Spleen (tissue), 11 donors: Measurements from ENCODE around the gene LRRC26. TPM values are rescaled to one million over a fixed set of nuclear protein-coding genes. Genes with fewer than 3 reads are reported as not detected.

Experiments
- DNase-seq: peaks from one replicate; pipeline ENCODE4 v3.0.0-alpha.2; 2020
- H3K27ac ChIP-seq, 8 donors: fragments of 200-600 bp; sonication (generic) in 7 of 8; 1 replicate in 4 of 8; 2 replicates in 4 of 8; pipeline versions ENCODE4 v1.5.0 to v1.8.0; 2016 to 2021; ENCODE audit warnings: inconsistent platforms in 4 of 8, mild to moderate bottlenecking in 4 of 8, moderate library complexity in 1 of 8
- H3K27me3 ChIP-seq, 7 donors: fragments of 200-600 bp; sonication (generic) in 6 of 7; replicated peaks in 1 of 7; 1 replicate in 4 of 7; 2 replicates in 3 of 7; pipeline versions ENCODE4 v1.5.0 to v1.8.0; 2016 to 2021; ENCODE audit warnings: inconsistent platforms in 3 of 7, mild to moderate bottlenecking in 1 of 7
- H3K36me3 ChIP-seq, 6 donors: fragments of 200-600 bp; sonication (generic) in 5 of 6; 1 replicate in 4 of 6; 2 replicates in 2 of 6; pipeline versions ENCODE4 v1.5.0 to v1.8.0; 2016 to 2021; ENCODE audit warnings: inconsistent platforms in 2 of 6
- H3K4me1 ChIP-seq, 6 donors: fragments of 200-600 bp; sonication (generic) in 5 of 6; 1 replicate in 3 of 6; 2 replicates in 3 of 6; pipeline versions ENCODE4 v1.5.0 to v1.8.0; 2016 to 2021; ENCODE audit warnings: inconsistent platforms in 3 of 6
- H3K4me3 ChIP-seq, 8 donors: fragments of 200-600 bp; sonication (generic) in 7 of 8; 1 replicate in 4 of 8; 2 replicates in 4 of 8; pipeline versions ENCODE4 v1.5.0 to v1.8.0; 2016 to 2021; ENCODE audit warnings: inconsistent platforms in 4 of 8, mild to moderate bottlenecking in 4 of 8, moderate library complexity in 2 of 8
- H3K9me3 ChIP-seq, 8 donors: fragments of 200-600 bp; sonication (generic) in 7 of 8; 1 replicate in 4 of 8; 2 replicates in 4 of 8; pipeline versions ENCODE4 v1.5.0 to v1.8.0; 2016 to 2021; ENCODE audit warnings: inconsistent platforms in 4 of 8
- POLR2A ChIP-seq, 3 donors: fragments of 450-650 bp; IDR thresholded peaks; one replicate each; pipeline ENCODE4 v1.5.1; 2017; ENCODE audit warnings: antibody characterized with exemption in 3 of 3, mild to moderate bottlenecking in 1 of 3
- POLR2AphosphoS5 ChIP-seq, 3 donors: sonication (generic); formaldehyde crosslinking; IDR thresholded peaks; one replicate each; pipeline ENCODE4 v1.5.1; 2017; ENCODE audit warnings: antibody characterized with exemption in 3 of 3
- WGBS, 5 donors: extraction: QIAGEN DNeasy Blood & Tissue Kit in 3 of 5; methylation state at CpG; one replicate each; pipeline versions ENCODE4 v1.1.5 to v1.1.7; 2013 to 2018; 5-methylcytosine and 5-hydroxymethylcytosine counted together
- intact Hi-C: fragments of 100-400 bp; cut with DNase I; formaldehyde crosslinking; loops from one replicate; pipeline ENCODE4 v1.15.0; 2023; ENCODE audit warnings: low total_unique reads
- polyA plus RNA-seq, 3 donors: library from polyadenylated mRNA; stranded (reverse); fragments of 200-250 nt; gene quantifications; one replicate each; pipeline ENCODE4 v1.2.1, GENCODE V29; 2013
- total RNA-seq, 7 donors: library from RNA; depleted of rRNA in 3 of 7; stranded (reverse); fragments of >200 nt in 3 of 7; fragmentation: NEBNext Ultra II Directional in 4 of 7; extraction: Animal tissue kit (Norgen Biotek cat#: 25700) in 4 of 7; gene quantifications; one replicate each; pipeline versions ENCODE4 v1.1.0 to v1.2.1, GENCODE V29; 2016 to 2021
- TF ChIP-seq, protein P1 (sequence below), 11 experiments: fragments of 200-600 bp in 7 of 11; fragments of 450-650 bp in 4 of 11; sonication (generic) in 4 of 11; IDR thresholded peaks in 8 of 11; conservative IDR thresholded peaks in 3 of 11; 1 replicate in 7 of 11; 2 replicates in 4 of 11; pipeline versions ENCODE4 v1.4.0 to v1.8.0; 2016 to 2021; ENCODE audit warnings: antibody characterized with exemption in 11 of 11, inconsistent platforms in 4 of 11, mild to moderate bottlenecking in 1 of 11
- donor health status: healthy with polysubstance abuse.
- donor health status: DM: no; HTN: no; CAD: no; lungs with moderate emphysema.
- donor health status: DM: no; HTN: no; CAD: no.
- donor health status: Bipolar disorder and iron deficiency.
- donor health status: healthy.
- donor health status: DM: no; HTN: no; CAD: no.
- donor health status: DM: yes; HTN: yes; CAD: no.

The LRRC26 gene
- total and polyA plus RNA-seq, 10 donors: 0.06 to 0.60 (median 0.28) TPM; not detected in 7

DNA sequence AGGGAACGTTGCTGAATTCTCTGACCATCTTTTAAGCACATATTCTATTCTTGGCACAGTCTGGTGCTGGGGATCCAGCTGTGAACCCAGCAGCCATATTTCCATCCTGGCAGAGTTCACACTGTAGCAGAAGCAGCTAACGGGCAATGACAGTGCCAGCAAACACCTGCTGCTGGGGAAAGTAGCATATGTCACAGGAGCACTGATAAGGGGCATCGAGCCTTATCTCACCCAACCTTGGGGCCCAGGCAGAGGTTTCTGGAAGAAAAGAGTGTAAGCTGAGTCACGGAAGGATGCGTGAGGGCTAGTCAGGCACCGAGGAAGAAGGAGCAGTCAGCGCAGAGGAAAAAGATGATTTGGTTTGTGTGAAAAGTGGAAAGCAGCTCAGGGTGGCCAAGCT lies 36.8 kb upstream of the LRRC26 start:
- no peaks in the 10 kb centered on the region for H3K9me3 ChIP-seq
- TF ChIP-seq POLR2AphosphoS5 (IDR thresholded peaks at IDR 0.05) (no peak), POLR2A (IDR thresholded peaks at IDR 0.05) (no peak)
- TF ChIP-seq, protein P1, sequence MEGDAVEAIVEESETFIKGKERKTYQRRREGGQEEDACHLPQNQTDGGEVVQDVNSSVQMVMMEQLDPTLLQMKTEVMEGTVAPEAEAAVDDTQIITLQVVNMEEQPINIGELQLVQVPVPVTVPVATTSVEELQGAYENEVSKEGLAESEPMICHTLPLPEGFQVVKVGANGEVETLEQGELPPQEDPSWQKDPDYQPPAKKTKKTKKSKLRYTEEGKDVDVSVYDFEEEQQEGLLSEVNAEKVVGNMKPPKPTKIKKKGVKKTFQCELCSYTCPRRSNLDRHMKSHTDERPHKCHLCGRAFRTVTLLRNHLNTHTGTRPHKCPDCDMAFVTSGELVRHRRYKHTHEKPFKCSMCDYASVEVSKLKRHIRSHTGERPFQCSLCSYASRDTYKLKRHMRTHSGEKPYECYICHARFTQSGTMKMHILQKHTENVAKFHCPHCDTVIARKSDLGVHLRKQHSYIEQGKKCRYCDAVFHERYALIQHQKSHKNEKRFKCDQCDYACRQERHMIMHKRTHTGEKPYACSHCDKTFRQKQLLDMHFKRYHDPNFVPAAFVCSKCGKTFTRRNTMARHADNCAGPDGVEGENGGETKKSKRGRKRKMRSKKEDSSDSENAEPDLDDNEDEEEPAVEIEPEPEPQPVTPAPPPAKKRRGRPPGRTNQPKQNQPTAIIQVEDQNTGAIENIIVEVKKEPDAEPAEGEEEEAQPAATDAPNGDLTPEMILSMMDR (IDR thresholded peaks at IDR 0.05 in 8 of 11, conservative IDR thresholded peaks at IDR 0.05 in 3 of 11): no peak
- intact Hi-C loops: no loop called here
- WGBS, 5 donors: 77 to 89% (median 82%) methylated on average over 7 of the region's 7 CpGs
- H3K4me1 ChIP-seq: peaks cover 30 to 62% (median 56%) of the 10 kb centered on the region in 6 donors
- H3K27ac ChIP-seq: no peak overlapping the region
- DNase-seq: no peak
- peak overlapping the region in 6 of 8 donors; percentile 91 to 99 (median 97) for H3K4me3 ChIP-seq
- peaks cover 0 to 44% (median 9%) of the 10 kb centered on the region in 6 donors for H3K36me3 ChIP-seq
- no peaks in the 10 kb centered on the region for H3K27me3 ChIP-seq

DNA sequence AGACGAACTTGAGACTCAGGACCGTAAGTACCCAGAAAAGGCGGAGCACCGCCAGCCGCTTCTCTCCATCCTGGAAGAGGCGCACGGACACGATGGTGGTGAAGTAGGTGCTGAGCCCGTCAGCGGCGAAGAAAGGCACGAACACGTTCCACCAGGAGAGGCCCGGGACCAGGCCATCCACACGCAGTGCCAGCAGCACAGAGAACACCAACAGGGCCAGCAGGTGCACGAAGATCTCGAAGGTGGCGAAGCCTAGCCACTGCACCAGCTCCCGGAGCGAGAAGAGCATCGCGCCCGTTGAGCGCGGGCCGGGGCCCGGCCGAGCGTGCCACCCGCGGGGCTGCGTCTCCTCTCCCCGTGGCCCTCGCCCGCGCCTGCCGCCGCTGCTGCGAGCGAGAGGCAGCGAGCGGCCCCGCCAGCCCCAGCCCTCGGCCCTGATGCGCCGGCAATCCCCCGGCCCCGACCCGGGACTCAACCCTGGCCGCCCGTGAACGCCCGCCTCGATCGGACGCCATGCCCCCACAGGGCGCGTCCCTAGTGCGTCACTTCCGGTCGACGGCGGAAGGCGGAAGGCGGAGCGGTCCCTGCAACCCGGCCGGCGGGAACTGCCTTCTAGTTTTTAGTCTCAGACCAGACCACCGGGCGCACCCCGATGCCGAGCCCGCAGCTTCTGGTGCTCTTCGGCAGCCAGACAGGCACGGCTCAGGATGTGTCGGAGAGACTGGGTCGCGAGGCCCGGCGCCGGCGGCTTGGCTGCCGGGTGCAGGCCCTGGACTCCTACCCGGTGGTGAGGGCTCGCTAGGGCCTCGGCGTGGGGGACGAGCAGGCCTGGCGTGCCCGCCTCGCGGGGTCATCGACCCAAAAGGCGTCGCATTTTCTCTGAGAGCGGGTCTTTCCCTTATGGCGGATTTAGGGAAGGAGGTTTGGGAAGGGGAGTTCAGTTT lies 35.5 kb upstream of the LRRC26 start, which contains the start of the genes NDOR1 and TMEM203:
Gene NDOR1 (plus strand): TSS at position 575 of the 944 bp plus-strand sequence. CDS start 78 bp downstream, at position 653.
Gene TMEM203 (minus strand): TSS at position 523 of the 944 bp plus-strand sequence. CDS start 234 bp downstream, at position 289.
- 0 to 1% (median 1%) methylated on average over 56 to 98 of the region's 98 CpGs for WGBS, 5 donors
- intact Hi-C loops: loop anchor here (2.0 kb wide), 1 partner anchor 17 kb away; the partner anchor contains the start of gene RNF208

DNA sequence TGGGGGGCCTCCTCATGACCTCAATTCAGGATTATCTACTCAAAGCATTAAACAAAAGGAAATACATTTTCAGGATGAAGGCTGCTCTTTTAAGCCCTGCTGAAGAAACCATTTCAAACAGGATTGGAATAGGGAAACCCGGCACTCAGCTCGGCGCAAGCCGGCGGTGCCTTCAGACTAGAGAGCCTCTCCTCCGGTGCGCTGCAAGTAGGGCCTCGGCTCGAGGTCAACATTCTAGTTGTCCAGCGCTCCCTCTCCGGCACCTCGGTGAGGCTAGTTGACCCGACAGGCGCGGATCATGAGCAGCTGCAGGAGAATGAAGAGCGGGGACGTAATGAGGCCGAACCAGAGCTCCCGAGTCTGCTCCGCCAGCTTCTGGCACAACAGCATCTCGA lies 34.9 kb upstream of the LRRC26 start:
- peaks cover 0 to 27% (median under 1%) of the 10 kb centered on the region in 6 donors for H3K36me3 ChIP-seq
- peaks cover 36 to 71% (median 64%) of the 10 kb centered on the region in 6 donors for H3K4me1 ChIP-seq
- no peaks in the 10 kb centered on the region for H3K9me3 ChIP-seq
- H3K27me3 ChIP-seq: peaks cover 0 to 1% (median 0%) of the 10 kb centered on the region in 7 donors
- H3K4me3 ChIP-seq: peak overlapping the region; percentile 79 to 99 (median 97)
- no peak for DNase-seq
- peak overlapping the region; percentile 77 to 94 (median 88) for H3K27ac ChIP-seq
- no peak for TF ChIP-seq POLR2A (IDR thresholded peaks at IDR 0.05)
- TF ChIP-seq, protein P1 (IDR thresholded peaks at IDR 0.05 in 8 of 11, conservative IDR thresholded peaks at IDR 0.05 in 3 of 11): no peak
- TF ChIP-seq POLR2AphosphoS5 (IDR thresholded peaks at IDR 0.05): no peak
- intact Hi-C loops: loop anchor here (2.0 kb wide), 1 partner anchor 18 kb away; the partner anchor contains the start of gene RNF208
- WGBS, 5 donors: 18 to 45% (median 21%) methylated on average over 9 to 21 of the region's 21 CpGs

More for the DNA sequence above, 35.5 kb upstream of the LRRC26 start, which contains the start of the genes NDOR1 and TMEM203:
- peak within 1 kb of the TSS; percentile 79 to 99 (median 97) for H3K4me3 ChIP-seq
- H3K4me1 ChIP-seq: peaks cover 36 to 69% (median 62%) of the 10 kb centered on the region in 6 donors
- TF ChIP-seq POLR2A (IDR thresholded peaks at IDR 0.05) (peak in 1 of 3 donors; percentile 53), POLR2AphosphoS5 (IDR thresholded peaks at IDR 0.05) (peak; percentile 98)
- TF ChIP-seq, protein P1 (IDR thresholded peaks at IDR 0.05 in 8 of 11, conservative IDR thresholded peaks at IDR 0.05 in 3 of 11): no peak
- H3K36me3 ChIP-seq: peaks cover 0 to 33% (median 7%) of the 10 kb centered on the region in 6 donors
- H3K9me3 ChIP-seq: no peaks in the 10 kb centered on the region
- peak; percentile 98 for DNase-seq
- peak within 1 kb of the TSS; percentile 77 to 94 (median 88) for H3K27ac ChIP-seq
- no peaks in the 10 kb centered on the region for H3K27me3 ChIP-seq
